ENCODE data around the gene DBET.
A peak's percentile ranks its signal among the peaks of the same experiment; 100 is the strongest.
"Not testable (repeated sequence)": the region's sequence is repeated elsewhere in the genome, so short reads cannot be mapped to it uniquely, and the experiment has no call there.

The DBET gene

DNA sequence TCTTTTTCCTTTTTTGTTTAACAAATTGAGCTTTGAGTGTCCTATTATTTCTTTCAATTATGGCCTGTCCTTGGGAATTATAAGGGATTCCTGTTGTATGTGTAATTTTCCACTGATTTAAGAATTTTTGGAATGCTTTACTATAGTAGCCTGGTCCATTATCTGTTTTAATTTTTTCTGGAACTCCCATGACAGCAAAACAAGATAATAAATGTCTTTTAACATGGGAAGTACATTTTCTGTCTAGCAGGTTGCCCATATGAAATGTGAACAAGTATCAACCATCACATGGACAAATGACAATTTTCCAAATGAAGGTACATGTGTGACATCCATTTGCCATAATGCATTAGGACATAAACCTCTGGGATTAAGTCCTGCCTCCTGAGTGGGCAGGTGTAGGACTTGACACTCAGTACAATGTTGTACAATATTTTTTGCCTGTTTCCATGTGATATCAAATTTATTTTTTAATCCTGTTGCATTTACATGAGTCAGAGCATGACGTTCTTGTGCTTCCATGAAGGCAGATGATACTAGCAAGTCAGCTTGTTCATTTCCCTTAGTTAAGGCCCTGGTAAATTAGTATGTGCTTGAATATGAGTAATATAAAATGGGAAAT is 45.2 kb downstream of the DBET start:
- H3K4ac ChIP-seq (ENCODE audit: low read length); H2BK5ac ChIP-seq (ENCODE audit: low read length); H2AFZ ChIP-seq (ENCODE audit: low read length); H2BK15ac ChIP-seq (ENCODE audit: low read length); H3K23ac ChIP-seq (ENCODE audit: low read depth, low read length, poor library complexity); H4K8ac ChIP-seq (ENCODE audit: low read depth, low read length); H3K27me3 ChIP-seq (ENCODE audit: control insufficient read depth in 3 of 3, insufficient read depth in 3 of 3, low read depth in 1 of 3, low read length in 3 of 3); H2BK12ac ChIP-seq (ENCODE audit: low read length); H3K79me1 ChIP-seq (ENCODE audit: low read depth, low read length); H3K36me3 ChIP-seq (replicated peaks in 1 of 2; ENCODE audit: control insufficient read depth in 2 of 2, insufficient read depth in 2 of 2, low read length in 2 of 2); H3K4me1 ChIP-seq (ENCODE audit: control insufficient read depth in 2 of 2, insufficient read depth in 1 of 2, low read depth in 1 of 2, low read length in 2 of 2); DNase-seq (ENCODE audit: low spot score); H2AK5ac ChIP-seq (ENCODE audit: low read depth, low read length); H2BK120ac ChIP-seq (ENCODE audit: low read depth, low read length); H3K4me3 ChIP-seq (ENCODE audit: low read length in 2 of 2); H3K18ac ChIP-seq (ENCODE audit: low read length); H3K9ac ChIP-seq (ENCODE audit: low read depth, low read length, poor library complexity); H4K91ac ChIP-seq (ENCODE audit: low read depth, low read length, poor library complexity); H3K14ac ChIP-seq (ENCODE audit: low read length); H3K27ac ChIP-seq (replicated peaks; ENCODE audit: low read length); H3K4me2 ChIP-seq (ENCODE audit: insufficient read depth, low read length, poor library complexity, severe bottlenecking): not testable (repeated sequence)
- peaks cover 0 to 21% of the 10 kb centered on the region in 2 donors for H3K9me3 ChIP-seq (replicated peaks in 1 of 2; ENCODE audit: control insufficient read depth in 2 of 2, insufficient read depth in 1 of 2, low read depth in 1 of 2, low read length in 2 of 2)
- no CpG with 5 or more reads among the region's 1 CpG for WGBS, 2 donors (ENCODE audit: extremely low coverage in 2 of 2, insufficient read length in 2 of 2, insufficient replicate concordance in 1 of 2)

DNA sequence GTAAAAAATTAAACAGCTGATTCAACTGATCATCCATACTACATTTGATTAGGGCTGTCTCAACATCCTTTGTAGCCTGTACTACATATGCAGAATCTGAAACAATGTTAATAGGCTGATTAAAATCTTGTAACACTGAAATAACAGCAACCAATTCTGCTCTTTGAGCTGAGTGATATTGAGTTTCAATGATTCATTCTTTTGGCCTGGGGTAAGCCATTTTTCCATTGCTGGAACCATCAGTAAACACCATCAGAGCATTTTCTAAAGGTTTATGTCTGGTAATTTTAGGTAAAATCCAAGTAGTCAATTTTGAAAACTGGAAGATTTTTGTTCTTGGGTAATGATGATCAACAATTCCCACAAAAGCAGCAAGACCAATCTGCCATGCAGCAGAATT is 45.7 kb downstream of the DBET start:
- H3K9me3 ChIP-seq (replicated peaks in 1 of 2; ENCODE audit: control insufficient read depth in 2 of 2, insufficient read depth in 1 of 2, low read depth in 1 of 2, low read length in 2 of 2), result peaks cover 0 to 21% of the 10 kb centered on the region in 2 donors
- not testable (repeated sequence) for H2AFZ ChIP-seq (ENCODE audit: low read length); H2BK5ac ChIP-seq (ENCODE audit: low read length); H3K79me1 ChIP-seq (ENCODE audit: low read depth, low read length); H3K4me2 ChIP-seq (ENCODE audit: insufficient read depth, low read length, poor library complexity, severe bottlenecking); DNase-seq (ENCODE audit: low spot score); H3K14ac ChIP-seq (ENCODE audit: low read length); H3K23ac ChIP-seq (ENCODE audit: low read depth, low read length, poor library complexity); H3K9ac ChIP-seq (ENCODE audit: low read depth, low read length, poor library complexity); H3K27ac ChIP-seq (replicated peaks; ENCODE audit: low read length); H2BK120ac ChIP-seq (ENCODE audit: low read depth, low read length); H2BK12ac ChIP-seq (ENCODE audit: low read length); H3K36me3 ChIP-seq (replicated peaks in 1 of 2; ENCODE audit: control insufficient read depth in 2 of 2, insufficient read depth in 2 of 2, low read length in 2 of 2); H3K4ac ChIP-seq (ENCODE audit: low read length); H2BK15ac ChIP-seq (ENCODE audit: low read length); H4K8ac ChIP-seq (ENCODE audit: low read depth, low read length); H3K27me3 ChIP-seq (ENCODE audit: control insufficient read depth in 3 of 3, insufficient read depth in 3 of 3, low read depth in 1 of 3, low read length in 3 of 3); H3K4me3 ChIP-seq (ENCODE audit: low read length in 2 of 2); H2AK5ac ChIP-seq (ENCODE audit: low read depth, low read length); H3K18ac ChIP-seq (ENCODE audit: low read length); H4K91ac ChIP-seq (ENCODE audit: low read depth, low read length, poor library complexity); H3K4me1 ChIP-seq (ENCODE audit: control insufficient read depth in 2 of 2, insufficient read depth in 1 of 2, low read depth in 1 of 2, low read length in 2 of 2)

DNA sequence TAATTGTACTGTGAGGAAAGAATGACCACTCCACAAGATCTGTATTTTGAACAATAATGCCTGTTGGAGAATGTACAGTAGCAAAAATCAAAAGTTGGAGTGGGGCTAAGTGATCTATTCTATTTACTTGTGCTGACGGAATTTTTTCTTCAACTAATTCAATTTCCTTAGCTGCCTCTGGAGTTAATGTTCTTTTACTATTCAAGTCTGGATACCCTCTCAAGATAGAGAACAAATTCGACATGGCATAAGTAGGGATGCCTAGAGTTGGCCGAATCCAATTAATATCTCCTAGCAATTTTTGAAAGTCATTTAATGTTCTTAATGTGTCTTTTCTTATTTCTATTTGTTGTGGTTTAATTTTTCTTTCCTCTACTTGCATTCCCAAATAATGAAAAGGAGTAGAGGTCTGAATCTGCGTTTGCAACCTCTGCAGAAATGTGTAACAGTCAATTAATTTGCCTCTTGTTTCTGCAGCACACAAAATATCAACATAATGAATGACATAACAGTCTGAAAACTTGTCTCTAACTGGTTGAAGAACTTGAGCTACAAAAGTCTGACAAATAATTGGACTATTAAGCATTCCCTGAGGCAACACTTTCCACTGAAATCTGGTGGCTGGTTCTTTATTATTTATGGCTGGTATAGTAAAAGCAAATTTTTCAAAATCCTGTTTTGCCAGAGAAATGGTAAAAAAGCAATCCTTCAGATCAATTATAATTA is 46.4 kb downstream of the DBET start:
- H4K8ac ChIP-seq (ENCODE audit: low read depth, low read length); H3K79me1 ChIP-seq (ENCODE audit: low read depth, low read length); H2BK5ac ChIP-seq (ENCODE audit: low read length); H3K4me1 ChIP-seq (ENCODE audit: control insufficient read depth in 2 of 2, insufficient read depth in 1 of 2, low read depth in 1 of 2, low read length in 2 of 2); H2BK120ac ChIP-seq (ENCODE audit: low read depth, low read length); H3K9ac ChIP-seq (ENCODE audit: low read depth, low read length, poor library complexity); H3K18ac ChIP-seq (ENCODE audit: low read length); H2AK5ac ChIP-seq (ENCODE audit: low read depth, low read length); H3K4me3 ChIP-seq (ENCODE audit: low read length in 2 of 2); H3K27ac ChIP-seq (replicated peaks; ENCODE audit: low read length); H3K4me2 ChIP-seq (ENCODE audit: insufficient read depth, low read length, poor library complexity, severe bottlenecking); DNase-seq (ENCODE audit: low spot score); H4K91ac ChIP-seq (ENCODE audit: low read depth, low read length, poor library complexity); H3K4ac ChIP-seq (ENCODE audit: low read length); H2BK15ac ChIP-seq (ENCODE audit: low read length); H2BK12ac ChIP-seq (ENCODE audit: low read length); H3K36me3 ChIP-seq (replicated peaks in 1 of 2; ENCODE audit: control insufficient read depth in 2 of 2, insufficient read depth in 2 of 2, low read length in 2 of 2); H3K27me3 ChIP-seq (ENCODE audit: control insufficient read depth in 3 of 3, insufficient read depth in 3 of 3, low read depth in 1 of 3, low read length in 3 of 3); H3K14ac ChIP-seq (ENCODE audit: low read length); H3K23ac ChIP-seq (ENCODE audit: low read depth, low read length, poor library complexity): not testable (repeated sequence)
- peak overlapping the region; percentile 45 for H2AFZ ChIP-seq (ENCODE audit: low read length)
- peaks cover 0 to 21% of the 10 kb centered on the region in 2 donors for H3K9me3 ChIP-seq (replicated peaks in 1 of 2; ENCODE audit: control insufficient read depth in 2 of 2, insufficient read depth in 1 of 2, low read depth in 1 of 2, low read length in 2 of 2)
- no CpG with 5 or more reads among the region's 4 CpGs for WGBS, 2 donors (ENCODE audit: extremely low coverage in 2 of 2, insufficient read length in 2 of 2, insufficient replicate concordance in 1 of 2)

DNA sequence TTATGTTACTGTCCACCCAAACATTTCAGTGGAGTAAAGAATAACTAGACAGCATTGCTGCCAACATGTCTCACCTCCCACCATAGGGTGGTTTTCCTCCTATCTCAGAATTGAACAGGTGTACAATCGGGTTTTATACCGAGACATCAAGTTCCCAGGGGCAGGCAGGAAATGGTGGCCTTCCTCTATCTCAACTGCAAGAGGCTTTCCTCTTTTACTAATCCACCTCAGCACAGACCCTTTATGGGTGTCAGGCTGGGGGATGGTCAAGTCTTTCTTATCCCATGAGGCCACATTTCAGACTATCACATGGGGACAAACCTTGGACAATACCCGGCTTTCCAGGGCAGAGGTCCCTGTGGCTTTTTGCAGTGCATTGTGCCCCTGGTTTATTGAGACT is 48.6 kb downstream of the DBET start:
- not testable (repeated sequence) for H3K4ac ChIP-seq (ENCODE audit: low read length); H3K36me3 ChIP-seq (replicated peaks in 1 of 2; ENCODE audit: control insufficient read depth in 2 of 2, insufficient read depth in 2 of 2, low read length in 2 of 2); H3K4me3 ChIP-seq (ENCODE audit: low read length in 2 of 2); H2BK12ac ChIP-seq (ENCODE audit: low read length); H2AK5ac ChIP-seq (ENCODE audit: low read depth, low read length); H4K91ac ChIP-seq (ENCODE audit: low read depth, low read length, poor library complexity); H2BK120ac ChIP-seq (ENCODE audit: low read depth, low read length); H3K23ac ChIP-seq (ENCODE audit: low read depth, low read length, poor library complexity); H2BK5ac ChIP-seq (ENCODE audit: low read length); H3K18ac ChIP-seq (ENCODE audit: low read length); H3K9ac ChIP-seq (ENCODE audit: low read depth, low read length, poor library complexity); H3K4me1 ChIP-seq (ENCODE audit: control insufficient read depth in 2 of 2, insufficient read depth in 1 of 2, low read depth in 1 of 2, low read length in 2 of 2); H2BK15ac ChIP-seq (ENCODE audit: low read length); H2AFZ ChIP-seq (ENCODE audit: low read length); H3K4me2 ChIP-seq (ENCODE audit: insufficient read depth, low read length, poor library complexity, severe bottlenecking); DNase-seq (ENCODE audit: low spot score); H3K14ac ChIP-seq (ENCODE audit: low read length); H4K8ac ChIP-seq (ENCODE audit: low read depth, low read length); H3K27ac ChIP-seq (replicated peaks; ENCODE audit: low read length); H3K79me1 ChIP-seq (ENCODE audit: low read depth, low read length); H3K27me3 ChIP-seq (ENCODE audit: control insufficient read depth in 3 of 3, insufficient read depth in 3 of 3, low read depth in 1 of 3, low read length in 3 of 3)
- H3K9me3 ChIP-seq (replicated peaks in 1 of 2; ENCODE audit: control insufficient read depth in 2 of 2, insufficient read depth in 1 of 2, low read depth in 1 of 2, low read length in 2 of 2), result peaks cover 0 to 18% of the 10 kb centered on the region in 2 donors
- WGBS, 2 donors (ENCODE audit: extremely low coverage in 2 of 2, insufficient read length in 2 of 2, insufficient replicate concordance in 1 of 2), result no CpG with 5 or more reads among the region's 3 CpGs
